Measurements from ENCODE around the gene EEF1AKMT3. TPM values are rescaled to one million over a fixed set of nuclear protein-coding genes. Genes with fewer than 3 reads are reported as not detected.

The EEF1AKMT3 gene
- total and polyA plus RNA-seq, 9 of the 15 experiments (the other 6 are each of a cell fraction or from before 2014, with no cell fraction given), result 4.1 to 17.2 (median 7.9) TPM

GRCh38 chr12:57806677-57807076 is 34.3 kb downstream of the EEF1AKMT3 start (continued):
- TF ChIP-seq FUS (optimal IDR thresholded peaks at IDR 0.05; ENCODE audit: low read depth, low read length) (no peak), ZNF77 (CRISPR knock-in tag; IDR thresholded peaks at IDR 0.05) (no peak), KDM1A (IDR thresholded peaks at IDR 0.05) (no peak), SMAD2 (IDR thresholded peaks at IDR 0.05; ENCODE audit: low read depth, low read length) (no peak)
- TF ChIP-seq, protein P1, sequence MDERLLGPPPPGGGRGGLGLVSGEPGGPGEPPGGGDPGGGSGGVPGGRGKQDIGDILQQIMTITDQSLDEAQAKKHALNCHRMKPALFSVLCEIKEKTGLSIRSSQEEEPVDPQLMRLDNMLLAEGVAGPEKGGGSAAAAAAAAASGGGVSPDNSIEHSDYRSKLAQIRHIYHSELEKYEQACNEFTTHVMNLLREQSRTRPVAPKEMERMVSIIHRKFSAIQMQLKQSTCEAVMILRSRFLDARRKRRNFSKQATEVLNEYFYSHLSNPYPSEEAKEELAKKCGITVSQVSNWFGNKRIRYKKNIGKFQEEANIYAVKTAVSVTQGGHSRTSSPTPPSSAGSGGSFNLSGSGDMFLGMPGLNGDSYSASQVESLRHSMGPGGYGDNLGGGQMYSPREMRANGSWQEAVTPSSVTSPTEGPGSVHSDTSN (CRISPR knock-in tag; IDR thresholded peaks at IDR 0.05; ENCODE audit: low read depth), result no peak
- TF ChIP-seq, protein P1 (tag; conservative IDR thresholded peaks at IDR 0.05; ENCODE audit: low read depth), result no peak

DNA sequence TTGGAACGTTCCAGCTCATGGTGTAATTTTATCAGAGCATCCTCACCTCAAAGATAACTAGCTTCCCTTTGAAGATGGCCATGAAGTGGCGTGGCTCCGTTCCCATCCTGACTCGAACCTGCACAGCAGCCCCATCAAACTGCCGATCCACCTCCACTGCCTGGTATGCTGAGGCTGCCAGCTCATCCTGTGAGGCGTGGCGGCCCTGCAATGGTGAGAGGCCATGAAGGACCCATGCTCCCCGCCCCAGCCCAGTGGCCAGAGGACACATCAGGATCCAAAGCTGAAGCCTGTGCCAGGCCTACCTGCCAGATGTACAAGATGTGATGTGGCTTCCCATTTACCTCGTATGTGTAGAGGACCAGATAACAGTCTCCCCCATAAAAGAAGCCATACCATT is 34.9 kb downstream of the EEF1AKMT3 start:
- Histone ChIP-seq H3K36me3 (ENCODE audit: control insufficient read depth, insufficient read depth, low read length) (peaks cover 16% of the 10 kb centered on the region; the same call in 2 of the 3 replicates), H3K4me2 (ENCODE audit: insufficient read depth, low read length) (no peak overlapping the region), H2AFZ (ENCODE audit: low read depth, low read length) (no peak overlapping the region), H3K4me3 (no peak overlapping the region), H3K27ac (ENCODE audit: extremely low read depth, low read depth, low read length) (no peak overlapping the region), H3K9me3 (replicated peaks; ENCODE audit: control insufficient read depth, insufficient read depth, low read depth, low read length) (no peaks in the 10 kb centered on the region), H4K20me1 (replicated peaks; ENCODE audit: control insufficient read depth, insufficient read depth, low read length) (no peaks in the 10 kb centered on the region), H3K4me1 (replicated peaks in 1 of 2; ENCODE audit: control insufficient read depth in 2 of 2, insufficient read depth in 2 of 2, low read length in 2 of 2) (peaks cover 5 to 10% of the 10 kb centered on the region in 2 experiments; a peak in 3 of 5 replicates), H3K79me2 (ENCODE audit: control insufficient read depth, insufficient read depth, low read length) (no peaks in the 10 kb centered on the region), H3K9ac (ENCODE audit: insufficient read depth in 1 of 2, low read depth in 2 of 2, low read length in 2 of 2) (no peak overlapping the region; a peak in 1 of 4 replicates), H3K9me1 (ENCODE audit: control insufficient read depth, insufficient read depth, low read length) (peaks cover 3% of the 10 kb centered on the region), H3K27me3 (ENCODE audit: control insufficient read depth in 2 of 2, insufficient read depth in 2 of 2, low read length in 2 of 2) (no peaks in the 10 kb centered on the region)
- ChIA-PET POLR2A (no interaction called here), CTCF (ENCODE audit: low intra/inter-chr PET ratio) (no interaction called here)
- no peak for ATAC-seq
- TF ChIP-seq BRF2 (IDR thresholded peaks at IDR 0.05; ENCODE audit: borderline replicate concordance, insufficient read depth, insufficient read length), result no peak
- TF ChIP-seq ZFX (CRISPR knock-in tag; IDR thresholded peaks at IDR 0.05), result no peak
- no peak for TF ChIP-seq ZZZ3 (IDR thresholded peaks at IDR 0.05)
- TF ChIP-seq SREBF1 (IDR thresholded peaks at IDR 0.05; ENCODE audit: borderline replicate concordance, low read depth, low read length), result no peak
- TF ChIP-seq, protein P2, sequence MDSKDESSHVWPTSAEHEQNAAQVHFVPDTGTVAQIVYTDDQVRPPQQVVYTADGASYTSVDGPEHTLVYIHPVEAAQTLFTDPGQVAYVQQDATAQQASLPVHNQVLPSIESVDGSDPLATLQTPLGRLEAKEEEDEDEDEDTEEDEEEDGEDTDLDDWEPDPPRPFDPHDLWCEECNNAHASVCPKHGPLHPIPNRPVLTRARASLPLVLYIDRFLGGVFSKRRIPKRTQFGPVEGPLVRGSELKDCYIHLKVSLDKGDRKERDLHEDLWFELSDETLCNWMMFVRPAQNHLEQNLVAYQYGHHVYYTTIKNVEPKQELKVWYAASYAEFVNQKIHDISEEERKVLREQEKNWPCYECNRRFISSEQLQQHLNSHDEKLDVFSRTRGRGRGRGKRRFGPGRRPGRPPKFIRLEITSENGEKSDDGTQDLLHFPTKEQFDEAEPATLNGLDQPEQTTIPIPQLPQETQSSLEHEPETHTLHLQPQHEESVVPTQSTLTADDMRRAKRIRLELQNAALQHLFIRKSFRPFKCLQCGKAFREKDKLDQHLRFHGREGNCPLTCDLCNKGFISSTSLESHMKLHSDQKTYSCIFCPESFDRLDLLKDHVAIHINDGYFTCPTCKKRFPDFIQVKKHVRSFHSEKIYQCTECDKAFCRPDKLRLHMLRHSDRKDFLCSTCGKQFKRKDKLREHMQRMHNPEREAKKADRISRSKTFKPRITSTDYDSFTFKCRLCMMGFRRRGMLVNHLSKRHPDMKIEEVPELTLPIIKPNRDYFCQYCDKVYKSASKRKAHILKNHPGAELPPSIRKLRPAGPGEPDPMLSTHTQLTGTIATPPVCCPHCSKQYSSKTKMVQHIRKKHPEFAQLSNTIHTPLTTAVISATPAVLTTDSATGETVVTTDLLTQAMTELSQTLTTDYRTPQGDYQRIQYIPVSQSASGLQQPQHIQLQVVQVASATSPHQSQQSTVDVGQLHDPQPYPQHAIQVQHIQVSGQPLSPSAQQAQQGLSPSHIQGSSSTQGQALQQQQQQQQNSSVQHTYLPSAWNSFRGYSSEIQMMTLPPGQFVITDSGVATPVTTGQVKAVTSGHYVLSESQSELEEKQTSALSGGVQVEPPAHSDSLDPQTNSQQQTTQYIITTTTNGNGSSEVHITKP (IDR thresholded peaks at IDR 0.05; ENCODE audit: partially characterized antibody), result no peak
- TF ChIP-seq ZSCAN29 (IDR thresholded peaks at IDR 0.05), result no peak
- no peak for TF ChIP-seq RBM15 (IDR thresholded peaks at IDR 0.05; ENCODE audit: insufficient read depth, low read length)
- no peak for TF ChIP-seq ZNF384 (IDR thresholded peaks at IDR 0.05; ENCODE audit: low read depth, low read length)
- in situ Hi-C loops (cut with MboI), result no loop called here
- no TSS peak for BruUV-seq (replicated peaks)
- WGBS (ENCODE audit: insufficient coverage, low coverage, missing lambda C conversion rate), result 68% methylated on average over 9 of the region's 9 CpGs
- FAIRE-seq, result no peak
- no peak for DNase-seq (ENCODE audit: extremely low read depth in 1 of 4, low spot score in 3 of 4)
- intact Hi-C loops (cut with micrococcal nuclease), result no loop called here

All from K562 (cell line).